Eye (tissue), 1 donor: Measurements from ENCODE around the gene TPD52L1.
"Not testable (repeated sequence)": the region's sequence is repeated elsewhere in the genome, so short reads cannot be mapped to it uniquely, and the experiment has no call there.

Experiments
- DNase-seq: peaks from one replicate; pipeline ENCODE4 v3.0.0-alpha.2; 2015

TPD52L1 gene, protein sequence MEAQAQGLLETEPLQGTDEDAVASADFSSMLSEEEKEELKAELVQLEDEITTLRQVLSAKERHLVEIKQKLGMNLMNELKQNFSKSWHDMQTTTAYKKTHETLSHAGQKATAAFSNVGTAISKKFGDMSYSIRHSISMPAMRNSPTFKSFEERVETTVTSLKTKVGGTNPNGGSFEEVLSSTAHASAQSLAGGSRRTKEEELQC

DNA sequence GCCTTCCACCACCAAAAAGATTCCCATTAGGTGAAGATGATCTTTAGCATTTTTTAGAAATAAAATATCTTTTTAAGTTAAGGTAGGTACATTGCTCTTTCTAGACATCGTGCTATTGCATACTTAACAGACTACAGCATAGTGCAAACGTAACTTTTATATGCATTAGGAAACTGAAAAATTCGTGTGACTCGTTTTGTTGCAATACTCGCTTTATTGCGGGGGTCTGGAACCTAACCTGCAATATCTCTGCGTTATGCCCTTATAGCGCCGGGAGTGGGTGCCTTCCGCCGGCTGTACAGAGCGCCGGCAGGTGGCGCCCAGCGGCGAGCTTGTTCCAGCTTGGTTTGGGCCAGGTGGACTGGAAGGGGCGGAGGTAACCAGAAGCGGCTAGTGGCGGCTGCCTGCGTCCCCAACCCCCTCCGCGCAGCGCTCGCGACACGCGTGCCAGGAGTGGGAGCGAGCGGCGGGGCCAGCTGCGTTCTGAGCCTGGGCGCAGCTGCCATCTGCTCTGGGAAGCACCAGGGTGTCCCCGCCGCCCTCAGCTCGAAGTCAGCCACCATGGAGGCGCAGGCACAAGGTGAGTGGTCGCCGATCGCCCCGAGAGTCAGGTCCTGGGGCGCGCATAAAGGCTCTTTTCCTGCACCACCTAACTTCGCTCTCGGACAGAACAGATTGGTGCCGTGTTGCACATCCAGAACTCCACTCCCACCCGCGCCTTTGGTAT, at the start of gene TPD52L1:
TPD52L1 (plus strand) TSS at position 383 of the 727 bp plus-strand sequence; CDS start at position 562, 179 bp downstream.
- DNase-seq: peak; percentile 85

- DNase-seq: peak; percentile 64
Measured at GRCh38 chr6:125104425-125104824, 49.1 kb upstream of the TPD52L1 start.

DNA sequence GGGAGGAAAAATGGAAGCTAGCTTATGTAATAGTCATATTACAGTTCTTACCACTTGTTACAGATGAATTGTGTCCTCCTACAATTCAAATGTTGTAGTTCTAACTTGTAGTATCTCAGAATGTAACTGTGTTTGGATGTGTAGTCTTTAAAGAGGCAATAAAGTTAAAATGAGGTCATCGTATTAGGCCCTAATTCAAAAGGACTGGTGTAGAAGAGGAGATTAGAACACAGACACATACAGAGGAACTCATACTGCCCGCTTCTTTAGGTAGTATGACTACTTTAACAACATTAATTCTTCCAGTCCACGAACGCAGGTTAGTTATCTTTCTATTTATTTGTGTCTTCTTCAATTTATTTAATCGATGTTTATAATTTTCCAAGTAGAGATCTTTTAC, 46.5 kb upstream of the TPD52L1 start:
- DNase-seq: no peak

DNA sequence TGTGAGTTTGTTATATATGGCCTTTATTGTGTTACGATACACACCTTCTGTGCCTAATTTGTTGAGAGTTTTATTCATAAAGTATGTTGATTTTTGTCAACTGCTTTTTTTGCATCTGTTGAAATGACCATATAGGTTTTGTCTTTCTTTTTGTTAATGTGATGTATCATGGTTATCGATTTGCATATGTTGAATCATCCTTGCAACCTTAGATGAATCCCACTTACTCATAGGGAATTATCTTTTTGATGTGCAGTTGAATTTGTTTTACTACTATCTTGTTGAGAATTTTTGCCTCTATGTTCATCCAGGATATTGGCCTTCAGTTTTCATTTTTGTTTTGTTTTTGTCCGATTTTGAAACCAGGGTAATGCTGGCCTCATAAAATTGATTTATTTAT, 45.7 kb upstream of the TPD52L1 start:
- no peak for DNase-seq

- DNase-seq: no peak
Measured at GRCh38 chr6:125110056-125110455, 43.5 kb upstream of the TPD52L1 start.

- no peak for DNase-seq
Measured at GRCh38 chr6:125111219-125111983, 42.2 kb upstream of the TPD52L1 start.

GRCh38 chr6:125112934-125113333, 40.6 kb upstream of the TPD52L1 start:
- DNase-seq: no peak

GRCh38 chr6:125114248-125114858, 39.2 kb upstream of the TPD52L1 start:
- peak; percentile 74 for DNase-seq

DNA sequence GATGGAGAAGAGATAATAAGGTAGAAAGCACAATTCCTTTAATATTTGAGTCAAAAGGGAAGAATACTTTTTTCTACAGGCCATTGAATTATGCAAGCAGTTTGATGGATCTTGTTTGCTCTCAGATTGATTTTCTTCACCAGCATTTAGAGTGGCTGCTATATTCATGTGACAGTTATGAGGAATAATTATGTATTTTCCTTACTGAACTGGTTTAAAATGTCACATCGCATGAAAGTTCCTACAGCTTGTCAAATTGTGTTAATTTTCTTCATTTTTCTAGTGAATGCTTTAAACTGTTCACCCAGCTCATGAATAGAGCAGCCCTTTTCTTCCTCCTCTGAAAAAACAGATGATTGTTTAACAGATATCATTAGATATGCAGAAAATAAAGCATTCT, 37.4 kb upstream of the TPD52L1 start:
- no peak for DNase-seq

DNA sequence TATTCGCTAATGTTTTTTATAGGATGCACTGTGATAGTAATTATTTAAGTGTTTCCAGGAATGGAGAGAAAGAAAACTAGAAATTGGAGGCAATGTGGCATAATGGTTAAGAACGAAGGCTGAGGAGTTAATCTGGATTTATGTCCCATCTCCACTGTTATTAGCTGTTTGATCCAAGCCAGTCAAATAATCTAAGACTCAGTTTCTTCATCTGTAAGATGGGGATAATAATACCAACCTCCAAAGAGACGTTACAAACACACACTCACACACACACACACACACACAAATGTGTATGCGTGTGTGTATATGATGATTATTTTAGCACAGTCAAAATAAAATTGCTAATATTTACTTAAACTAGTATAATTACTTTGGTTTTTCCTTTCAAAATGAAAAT, 36.9 kb upstream of the TPD52L1 start:
- no peak for DNase-seq

GRCh38 chr6:125117818-125118217, 35.8 kb upstream of the TPD52L1 start:
- DNase-seq: no peak

DNA sequence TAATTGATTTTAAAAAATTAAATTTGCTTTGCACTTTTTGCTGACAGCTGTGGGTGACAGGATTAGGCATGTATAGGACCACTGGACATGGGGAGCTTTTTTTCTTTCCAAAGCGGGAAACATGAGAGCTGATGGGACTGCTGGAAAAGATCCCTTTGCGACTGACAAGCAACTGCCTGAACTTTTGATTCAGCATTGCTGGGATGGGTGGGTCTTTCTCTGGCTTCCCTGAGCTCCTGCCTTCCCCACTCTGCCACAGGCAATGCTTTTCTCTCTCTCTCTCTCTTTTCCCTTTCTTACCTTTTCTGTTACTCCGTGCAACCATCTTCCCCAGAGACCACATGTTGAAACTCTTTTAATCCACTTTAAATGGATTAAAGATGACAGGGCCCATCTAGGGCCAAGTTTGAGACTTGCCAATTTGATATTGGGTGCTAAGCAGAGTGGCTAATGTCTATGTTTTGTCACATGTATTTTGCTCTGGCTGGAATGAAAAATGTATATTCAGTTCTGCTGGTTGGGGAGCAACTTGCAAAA, 33.5 kb upstream of the TPD52L1 start:
- DNase-seq: no peak

- no peak for DNase-seq
Measured at GRCh38 chr6:125121894-125122293, 31.7 kb upstream of the TPD52L1 start.

- no peak for DNase-seq
Measured at GRCh38 chr6:125123051-125123450, 30.5 kb upstream of the TPD52L1 start.

DNA sequence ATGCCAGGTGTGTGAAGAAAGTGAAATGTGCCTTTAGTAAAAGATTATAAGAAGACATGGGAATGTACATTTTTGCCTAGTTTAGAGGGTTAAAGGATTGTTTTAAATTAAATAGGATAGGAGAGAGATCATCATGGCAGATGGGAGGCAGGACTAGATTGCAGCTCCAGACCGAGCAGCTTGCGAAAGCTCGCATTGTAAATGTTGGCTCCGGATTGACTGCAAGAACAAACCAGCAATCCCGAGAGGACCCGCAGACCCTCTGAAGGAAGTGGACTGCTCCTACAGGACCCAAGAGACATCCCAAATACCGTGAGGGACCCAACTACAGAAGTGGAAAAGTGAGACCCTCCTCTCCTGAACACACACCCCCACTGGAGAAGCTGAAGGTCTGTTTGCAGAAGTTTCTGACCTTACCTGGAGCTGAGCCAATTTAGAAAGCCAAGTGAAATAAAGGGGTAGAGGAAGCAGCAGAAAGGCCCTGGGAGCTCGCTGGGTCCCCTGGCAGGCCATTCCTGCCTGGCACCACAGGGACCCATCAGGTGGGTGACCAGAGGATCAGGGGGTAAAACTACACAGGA, 30.0 kb upstream of the TPD52L1 start:
- no peak for DNase-seq

DNA sequence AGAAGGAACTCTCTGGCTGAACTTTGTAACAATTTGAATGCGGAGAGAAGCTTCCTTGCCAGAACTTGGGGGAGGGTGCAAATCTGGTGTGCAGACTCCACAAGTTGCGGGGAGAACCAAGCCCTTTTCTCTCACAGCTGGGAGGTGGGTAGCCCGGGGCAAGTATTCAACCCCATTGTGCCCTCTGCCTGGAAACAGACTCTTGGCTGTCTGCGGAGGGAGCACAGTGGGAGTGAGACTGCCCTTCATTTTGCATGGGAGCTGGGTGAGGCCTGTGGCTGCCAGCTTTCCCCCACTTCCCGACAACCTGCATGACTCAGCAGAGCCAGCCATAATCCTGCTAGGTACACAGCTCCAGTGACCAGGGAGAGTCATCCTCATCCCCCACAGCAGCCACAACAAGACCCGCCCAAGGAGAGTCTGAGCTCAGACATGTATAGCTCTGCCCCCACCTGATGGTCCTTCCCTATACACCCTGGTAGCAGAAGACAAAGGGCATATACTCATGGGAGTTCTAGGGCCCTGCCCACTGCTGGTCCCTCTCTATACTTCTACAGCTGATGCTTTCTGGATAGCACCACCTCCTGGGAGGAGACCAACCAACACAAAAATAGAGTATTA, 29.4 kb upstream of the TPD52L1 start:
- no peak for DNase-seq

DNA sequence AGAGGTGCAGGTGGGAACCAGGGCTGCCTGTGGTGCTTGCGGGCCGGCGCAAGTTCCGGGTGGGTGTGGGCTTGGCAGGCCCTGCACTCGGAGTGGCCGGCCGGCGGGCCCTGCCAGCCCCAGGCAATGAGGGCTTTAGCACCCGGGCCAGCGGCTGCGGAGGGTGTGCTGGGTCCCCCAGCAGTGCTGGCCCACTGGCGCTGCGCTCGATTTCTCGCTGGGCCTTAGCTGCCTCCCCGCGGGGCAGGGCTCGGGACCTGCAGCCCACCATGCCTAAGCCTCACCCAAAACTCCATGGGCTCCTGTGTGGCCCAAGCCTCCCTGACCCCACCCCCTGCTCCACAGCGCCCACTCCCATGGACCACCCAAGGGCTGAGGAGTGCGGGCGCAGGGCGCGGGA, 27.7 kb upstream of the TPD52L1 start:
- DNase-seq: not testable (repeated sequence)

DNA sequence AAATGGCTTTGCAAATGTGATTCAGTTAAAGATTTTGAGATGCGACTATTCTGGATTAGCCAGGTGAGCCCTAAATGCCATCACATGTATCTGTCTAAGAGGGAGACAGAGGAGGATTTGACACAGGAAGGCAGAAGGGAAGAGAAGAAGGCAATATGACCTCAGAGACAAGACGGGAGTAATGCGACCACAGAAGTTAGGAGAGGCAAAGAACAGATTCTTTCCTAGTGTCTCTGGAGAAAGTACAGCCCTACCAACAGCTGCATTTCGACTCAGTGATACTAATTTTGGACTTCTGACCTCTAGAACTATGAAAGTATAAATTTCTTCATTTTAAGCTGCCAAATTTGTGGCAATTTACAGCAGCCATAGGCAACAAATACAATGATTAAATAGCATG, 24.2 kb upstream of the TPD52L1 start:
- no peak for DNase-seq

DNA sequence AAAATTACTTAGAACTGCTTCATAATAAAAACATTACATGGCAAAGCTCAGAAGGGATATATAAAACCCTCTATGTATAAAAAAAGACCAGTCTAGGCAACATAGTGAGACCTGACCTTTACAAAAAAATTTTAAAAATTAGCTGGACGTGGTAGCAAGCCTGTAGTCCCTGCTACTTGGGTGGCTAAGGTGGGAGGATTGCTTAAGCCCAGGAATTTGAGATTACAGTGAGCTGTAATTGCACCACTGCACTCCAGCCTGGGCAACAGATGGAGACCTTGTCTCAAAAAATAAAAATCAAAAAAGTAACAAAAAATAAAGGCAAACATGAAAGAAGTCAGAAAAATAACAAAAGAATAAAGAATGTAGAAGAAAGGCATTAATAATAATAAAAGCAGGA, 21.5 kb upstream of the TPD52L1 start:
- DNase-seq: no peak

DNA sequence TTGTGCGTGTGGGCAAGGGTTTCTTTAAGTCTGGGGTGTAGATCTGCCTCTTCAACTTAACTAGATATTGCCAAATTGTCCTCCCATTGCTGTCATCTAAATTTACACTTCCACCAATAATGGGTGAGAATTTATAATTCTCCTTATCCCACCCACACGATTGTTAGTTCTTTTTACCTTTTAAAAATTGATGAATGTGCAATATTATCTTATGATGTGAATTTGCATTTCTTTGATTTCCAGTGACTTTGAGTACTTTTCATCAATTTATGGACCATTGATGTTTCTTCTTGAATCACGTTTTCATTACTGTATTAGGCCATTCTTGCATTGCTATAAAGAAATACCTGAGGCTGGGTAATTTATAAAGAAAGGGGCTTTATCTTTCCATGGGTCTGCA, 17.2 kb upstream of the TPD52L1 start:
- no peak for DNase-seq

- no peak for DNase-seq
Measured at GRCh38 chr6:125138083-125138482, 15.5 kb upstream of the TPD52L1 start.

DNA sequence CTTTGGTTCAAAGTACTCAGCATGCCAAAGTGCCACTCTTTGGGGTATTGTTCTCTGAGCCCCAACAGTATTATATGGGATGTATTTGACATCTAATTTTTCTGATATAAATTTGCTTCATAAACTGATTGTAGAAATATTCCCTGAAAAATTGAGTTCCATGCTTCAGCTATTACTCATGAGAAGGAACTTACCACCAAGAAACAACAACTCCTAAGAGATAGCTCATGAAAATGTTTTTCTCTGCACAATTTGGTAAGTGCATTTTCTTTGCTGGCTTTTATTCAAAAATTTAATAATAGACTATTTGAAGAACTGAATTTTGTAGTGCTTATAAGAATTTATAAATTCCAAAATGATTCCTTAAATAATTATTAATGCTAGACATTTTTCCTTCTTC, 12.8 kb upstream of the TPD52L1 start:
- DNase-seq: no peak
